ENCODE measurements around the gene STPG1. TPM values are rescaled to one million over a fixed set of nuclear protein-coding genes. Genes with fewer than 3 reads are reported as not detected.

Gene STPG1
- total RNA-seq, 2 experiments from 2014 or later, result 1.8 to 2.4 TPM

GRCh38 chr1:24344090-24344742, 69.4 kb downstream of the STPG1 start:
- DNase-seq, result no peak
- POLR2A ChIA-PET, result no interaction called here

DNA sequence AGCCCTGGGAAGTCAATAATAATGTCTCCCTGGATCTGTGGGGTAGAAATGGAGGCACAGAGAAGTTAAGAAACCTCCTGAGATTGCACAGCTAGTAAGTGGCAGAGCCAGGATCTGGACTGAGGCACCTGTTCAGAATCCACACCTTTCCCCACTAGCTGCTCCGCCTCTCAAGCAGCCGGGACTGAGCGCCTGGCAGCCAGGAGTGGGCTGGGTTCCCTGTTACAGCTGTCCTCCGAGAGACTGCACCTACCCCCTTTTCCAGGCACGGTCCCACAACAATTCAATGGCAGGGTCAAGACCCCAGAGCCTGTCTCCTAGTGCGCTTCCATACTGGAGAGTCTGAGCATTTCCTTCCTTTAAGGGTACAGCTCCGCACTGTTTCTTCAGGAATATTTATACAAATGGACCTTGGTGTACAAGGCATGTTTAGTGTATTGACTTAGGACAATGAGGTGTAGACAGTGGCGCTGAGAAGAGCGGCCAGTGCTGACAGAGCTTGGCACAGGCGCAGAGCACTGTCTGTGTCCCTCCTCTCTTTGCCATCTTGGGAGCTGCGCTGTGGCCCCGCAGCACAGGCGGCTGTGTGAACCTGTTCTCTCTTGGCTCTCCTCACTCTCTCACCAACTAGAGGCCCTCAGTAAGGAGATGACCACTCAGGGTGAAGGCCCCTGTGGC, 70.0 kb downstream of the STPG1 start:
- Mint-ChIP-seq H3K4me3 (no peak overlapping the region), H3K27me3 (no peaks in the 10 kb centered on the region), H3K36me3 (ENCODE audit: low read depth) (no peaks in the 10 kb centered on the region), H3K27ac (no peak overlapping the region), H3K9me3 (no peaks in the 10 kb centered on the region), H3K4me1 (ENCODE audit: low read depth) (no peaks in the 10 kb centered on the region)
- TF ChIP-seq CTCF (IDR thresholded peaks at IDR 0.05), result no peak
- Histone ChIP-seq H3K27me3 (ENCODE audit: control insufficient read depth in 1 of 2, insufficient read depth in 2 of 2, low read length in 2 of 2) (peaks cover 0 to 3% of the 10 kb centered on the region in 2 experiments), H3K27ac (ENCODE audit: low read depth in 1 of 2, low read length in 2 of 2) (no peak overlapping the region), H3K4me3 (ENCODE audit: low read length) (no peak overlapping the region), H3K36me3 (ENCODE audit: insufficient read depth, low read length) (no peaks in the 10 kb centered on the region), H3K9me3 (ENCODE audit: control insufficient read depth in 1 of 2, insufficient read depth in 1 of 2, low read length in 2 of 2) (no peaks in the 10 kb centered on the region), H3K4me1 (ENCODE audit: insufficient read depth, low read length) (no peaks in the 10 kb centered on the region)
- CTCF ChIA-PET, result no interaction called here
- ATAC-seq (ENCODE audit: poor library complexity) (no peak), DNase-seq (no peak)
- intact Hi-C loops (cut with DNase I, micrococcal nuclease), result no loop called here
- POLR2A ChIA-PET, result no interaction called here

More at GRCh38 chr1:24344090-24344742, 69.4 kb downstream of the STPG1 start:
- TF ChIP-seq CTCF (IDR thresholded peaks at IDR 0.05), result no peak
- ATAC-seq (ENCODE audit: poor library complexity), result no peak
- no peak overlapping the region for H3K27ac ChIP-seq (ENCODE audit: low read depth in 1 of 2, low read length in 2 of 2)
- H3K36me3 ChIP-seq (ENCODE audit: insufficient read depth, low read length), result no peaks in the 10 kb centered on the region
- Mint-ChIP-seq H3K36me3 (ENCODE audit: low read depth) (no peaks in the 10 kb centered on the region), H3K4me1 (ENCODE audit: low read depth) (no peaks in the 10 kb centered on the region), H3K9me3 (no peaks in the 10 kb centered on the region), H3K4me3 (no peak overlapping the region), H3K27me3 (no peaks in the 10 kb centered on the region), H3K27ac (no peak overlapping the region)
- no peak overlapping the region for H3K4me3 ChIP-seq (ENCODE audit: low read length)
- no peaks in the 10 kb centered on the region for H3K9me3 ChIP-seq (ENCODE audit: control insufficient read depth in 1 of 2, insufficient read depth in 1 of 2, low read length in 2 of 2)
- CTCF ChIA-PET, result no interaction called here
- H3K4me1 ChIP-seq (ENCODE audit: insufficient read depth, low read length), result no peaks in the 10 kb centered on the region
- peaks cover 0 to 3% of the 10 kb centered on the region in 2 experiments for H3K27me3 ChIP-seq (ENCODE audit: control insufficient read depth in 1 of 2, insufficient read depth in 2 of 2, low read length in 2 of 2)
- intact Hi-C loops (cut with DNase I, micrococcal nuclease), result no loop called here

GRCh38 chr1:24341260-24341659, 72.3 kb downstream of the STPG1 start:
- no peaks in the 10 kb centered on the region for H3K36me3 ChIP-seq (ENCODE audit: insufficient read depth, low read length)
- intact Hi-C loops (cut with DNase I, micrococcal nuclease), result no loop called here
- TF ChIP-seq CTCF (IDR thresholded peaks at IDR 0.05), result no peak

More at GRCh38 chr1:24341260-24341659, 72.3 kb downstream of the STPG1 start:
- H3K36me3 Mint-ChIP-seq (ENCODE audit: low read depth), result no peaks in the 10 kb centered on the region
- no peaks in the 10 kb centered on the region for H3K9me3 Mint-ChIP-seq
- no peaks in the 10 kb centered on the region for H3K4me1 Mint-ChIP-seq (ENCODE audit: low read depth)
- no peaks in the 10 kb centered on the region for H3K27me3 Mint-ChIP-seq
- ChIA-PET POLR2A (no interaction called here), CTCF (no interaction called here)
- no peak for DNase-seq
- Histone ChIP-seq H3K9me3 (ENCODE audit: control insufficient read depth in 1 of 2, insufficient read depth in 1 of 2, low read length in 2 of 2) (no peaks in the 10 kb centered on the region), H3K27me3 (ENCODE audit: control insufficient read depth in 1 of 2, insufficient read depth in 2 of 2, low read length in 2 of 2) (peaks cover 0 to 3% of the 10 kb centered on the region in 2 experiments), H3K27ac (ENCODE audit: low read depth in 1 of 2, low read length in 2 of 2) (no peak overlapping the region), H3K4me3 (ENCODE audit: low read length) (no peak overlapping the region), H3K4me1 (ENCODE audit: insufficient read depth, low read length) (no peaks in the 10 kb centered on the region)
- H3K4me3 Mint-ChIP-seq, result no peak overlapping the region
- ATAC-seq (ENCODE audit: poor library complexity), result no peak
- no peak overlapping the region for H3K27ac Mint-ChIP-seq
